ENCODE data around the gene NEURL2.

Gene NEURL2

GRCh38 chr20:45861221-45862075, 29.6 kb downstream of the NEURL2 start:
- no peak overlapping the region for H4K91ac ChIP-seq (ENCODE audit: low read length)
- no peaks in the 10 kb centered on the region for H3K9me3 ChIP-seq (ENCODE audit: control insufficient read depth, low read length)
- H2BK120ac ChIP-seq (ENCODE audit: low read depth, low read length): no peak overlapping the region
- no peak overlapping the region for H3K9ac ChIP-seq (ENCODE audit: low read length)
- H2AFZ ChIP-seq (ENCODE audit: low read depth, low read length): no peak overlapping the region
- no peak overlapping the region for H3K4me2 ChIP-seq (ENCODE audit: low read length, poor library complexity, severe bottlenecking)
- H3K27me3 ChIP-seq (ENCODE audit: control insufficient read depth in 1 of 2, insufficient read depth in 1 of 2, low read length in 2 of 2): no peaks in the 10 kb centered on the region
- no peaks in the 10 kb centered on the region for H3K36me3 ChIP-seq (ENCODE audit: control insufficient read depth in 1 of 2, insufficient read depth in 2 of 2, low read depth in 1 of 2, low read length in 2 of 2)
- WGBS: 99% methylated on average over 5 of the region's 7 CpGs
- DNase-seq: no peak
- no peak overlapping the region for H3K23ac ChIP-seq (ENCODE audit: low read length in 2 of 2)
- no peak overlapping the region for H2AK5ac ChIP-seq (ENCODE audit: low read length, severe bottlenecking)
- H3K4me3 ChIP-seq (ENCODE audit: insufficient read depth in 1 of 2, low read depth in 1 of 2, low read length in 2 of 2): no peak overlapping the region
- H4K8ac ChIP-seq (ENCODE audit: low read length): peak overlapping the region; percentile 23
- peaks cover 24% of the 10 kb centered on the region for H3K79me1 ChIP-seq (replicated peaks; ENCODE audit: low read length, poor library complexity, severe bottlenecking)
- no peak overlapping the region for H3K4ac ChIP-seq (ENCODE audit: low read depth in 1 of 2, low read length in 2 of 2)
- H3K4me1 ChIP-seq (ENCODE audit: control insufficient read depth, insufficient read depth, low read depth, low read length): peaks cover 12% of the 10 kb centered on the region
- H3K14ac ChIP-seq (ENCODE audit: low read length in 2 of 2): no peak overlapping the region
- H3K27ac ChIP-seq (ENCODE audit: low read length, poor library complexity, severe bottlenecking): no peak overlapping the region
- no peak overlapping the region for H2BK12ac ChIP-seq (ENCODE audit: low read length in 2 of 2)
- H2BK5ac ChIP-seq (ENCODE audit: low read depth, low read length, poor library complexity, severe bottlenecking): no peak overlapping the region
- H2BK15ac ChIP-seq (ENCODE audit: low read depth, poor library complexity, severe bottlenecking): no peak overlapping the region
- no peak overlapping the region for H3K18ac ChIP-seq (ENCODE audit: low read depth in 1 of 2, low read length in 2 of 2)

- H3K36me3 ChIP-seq (ENCODE audit: control insufficient read depth in 1 of 2, insufficient read depth in 2 of 2, low read depth in 1 of 2, low read length in 2 of 2): no peaks in the 10 kb centered on the region
- 44% methylated on average over 7 of the region's 7 CpGs for WGBS
- no peaks in the 10 kb centered on the region for H3K27me3 ChIP-seq (ENCODE audit: control insufficient read depth in 1 of 2, insufficient read depth in 1 of 2, low read length in 2 of 2)
- no peak overlapping the region for H4K91ac ChIP-seq (ENCODE audit: low read length)
- no peak overlapping the region for H3K14ac ChIP-seq (ENCODE audit: low read length in 2 of 2)
- peaks cover 19% of the 10 kb centered on the region for H3K4me1 ChIP-seq (ENCODE audit: control insufficient read depth, insufficient read depth, low read depth, low read length)
- H3K18ac ChIP-seq (ENCODE audit: low read depth in 1 of 2, low read length in 2 of 2): no peak overlapping the region
- no peak overlapping the region for H2AFZ ChIP-seq (ENCODE audit: low read depth, low read length)
- DNase-seq: peak; percentile 61
- no peak overlapping the region for H3K4me3 ChIP-seq (ENCODE audit: insufficient read depth in 1 of 2, low read depth in 1 of 2, low read length in 2 of 2)
- no peak overlapping the region for H3K23ac ChIP-seq (ENCODE audit: low read length in 2 of 2)
- no peak overlapping the region for H3K4me2 ChIP-seq (ENCODE audit: low read length, poor library complexity, severe bottlenecking)
- no peak overlapping the region for H2BK120ac ChIP-seq (ENCODE audit: low read depth, low read length)
- no peak overlapping the region for H3K4ac ChIP-seq (ENCODE audit: low read depth in 1 of 2, low read length in 2 of 2)
- H3K27ac ChIP-seq (ENCODE audit: low read length, poor library complexity, severe bottlenecking): no peak overlapping the region
- peaks cover 23% of the 10 kb centered on the region for H3K79me1 ChIP-seq (replicated peaks; ENCODE audit: low read length, poor library complexity, severe bottlenecking)
- no peak overlapping the region for H2AK5ac ChIP-seq (ENCODE audit: low read length, severe bottlenecking)
- no peak overlapping the region for H2BK5ac ChIP-seq (ENCODE audit: low read depth, low read length, poor library complexity, severe bottlenecking)
- H2BK12ac ChIP-seq (ENCODE audit: low read length in 2 of 2): no peak overlapping the region
- no peak overlapping the region for H4K8ac ChIP-seq (ENCODE audit: low read length)
- H3K9me3 ChIP-seq (ENCODE audit: control insufficient read depth, low read length): no peaks in the 10 kb centered on the region
- no peak overlapping the region for H2BK15ac ChIP-seq (ENCODE audit: low read depth, poor library complexity, severe bottlenecking)
- no peak overlapping the region for H3K9ac ChIP-seq (ENCODE audit: low read length)
These were observed 30.3 kb downstream of the NEURL2 start for GRCh38 chr20:45860560-45861220.

DNA sequence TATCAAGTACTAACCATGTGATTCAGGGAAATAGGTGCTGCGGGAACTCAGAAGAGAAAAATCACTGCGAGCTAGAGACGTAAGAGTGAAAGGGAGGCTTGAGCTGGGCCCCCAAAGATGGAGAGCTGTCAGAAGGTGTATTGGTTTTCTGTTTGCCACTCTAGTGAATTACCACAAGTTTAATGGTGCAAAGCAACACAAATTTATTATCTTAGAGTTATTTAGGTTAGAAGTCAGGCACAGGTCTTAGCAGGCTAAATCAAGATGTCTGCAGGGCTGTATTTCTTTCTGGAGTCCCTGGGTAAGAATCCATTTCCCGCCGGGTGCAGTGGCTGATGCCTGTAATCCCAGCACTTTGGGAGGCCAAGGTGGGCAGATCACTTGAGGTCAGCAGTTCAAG, 31.1 kb downstream of the NEURL2 start:
- no peak overlapping the region for H3K27ac ChIP-seq (ENCODE audit: low read length, poor library complexity, severe bottlenecking)
- no peak overlapping the region for H3K4me2 ChIP-seq (ENCODE audit: low read length, poor library complexity, severe bottlenecking)
- no peaks in the 10 kb centered on the region for H3K27me3 ChIP-seq (ENCODE audit: control insufficient read depth in 1 of 2, insufficient read depth in 1 of 2, low read length in 2 of 2)
- no peak overlapping the region for H3K9ac ChIP-seq (ENCODE audit: low read length)
- no peak overlapping the region for H2BK120ac ChIP-seq (ENCODE audit: low read depth, low read length)
- no peak overlapping the region for H4K91ac ChIP-seq (ENCODE audit: low read length)
- no peak overlapping the region for H3K18ac ChIP-seq (ENCODE audit: low read depth in 1 of 2, low read length in 2 of 2)
- H3K23ac ChIP-seq (ENCODE audit: low read length in 2 of 2): no peak overlapping the region
- H3K4ac ChIP-seq (ENCODE audit: low read depth in 1 of 2, low read length in 2 of 2): no peak overlapping the region
- no peak overlapping the region for H2BK12ac ChIP-seq (ENCODE audit: low read length in 2 of 2)
- peaks cover 21% of the 10 kb centered on the region for H3K4me1 ChIP-seq (ENCODE audit: control insufficient read depth, insufficient read depth, low read depth, low read length)
- H4K8ac ChIP-seq (ENCODE audit: low read length): no peak overlapping the region
- peaks cover 27% of the 10 kb centered on the region for H3K79me1 ChIP-seq (replicated peaks; ENCODE audit: low read length, poor library complexity, severe bottlenecking)
- no peak overlapping the region for H3K4me3 ChIP-seq (ENCODE audit: insufficient read depth in 1 of 2, low read depth in 1 of 2, low read length in 2 of 2)
- H3K14ac ChIP-seq (ENCODE audit: low read length in 2 of 2): no peak overlapping the region
- peaks cover 3% of the 10 kb centered on the region in 2 experiments for H3K36me3 ChIP-seq (ENCODE audit: control insufficient read depth in 1 of 2, insufficient read depth in 2 of 2, low read depth in 1 of 2, low read length in 2 of 2)
- no peak overlapping the region for H2BK5ac ChIP-seq (ENCODE audit: low read depth, low read length, poor library complexity, severe bottlenecking)
- no peak overlapping the region for H2AK5ac ChIP-seq (ENCODE audit: low read length, severe bottlenecking)
- no peaks in the 10 kb centered on the region for H3K9me3 ChIP-seq (ENCODE audit: control insufficient read depth, low read length)
- no peak overlapping the region for H2AFZ ChIP-seq (ENCODE audit: low read depth, low read length)
- no peak for DNase-seq
- no peak overlapping the region for H2BK15ac ChIP-seq (ENCODE audit: low read depth, poor library complexity, severe bottlenecking)
- 100% methylated on average over 5 of the region's 5 CpGs for WGBS

- Histone ChIP-seq H3K23ac (ENCODE audit: low read length in 2 of 2) (no peak overlapping the region), H3K79me1 (replicated peaks; ENCODE audit: low read length, poor library complexity, severe bottlenecking) (peaks cover 35% of the 10 kb centered on the region), H2BK12ac (ENCODE audit: low read length in 2 of 2) (no peak overlapping the region), H3K14ac (ENCODE audit: low read length in 2 of 2) (peak overlapping the region in 1 of 2 experiments; percentile 21), H3K4me1 (ENCODE audit: control insufficient read depth, insufficient read depth, low read depth, low read length) (peaks cover 23% of the 10 kb centered on the region), H3K4me2 (ENCODE audit: low read length, poor library complexity, severe bottlenecking) (peak overlapping the region; percentile 64), H2AK5ac (ENCODE audit: low read length, severe bottlenecking) (peak overlapping the region; percentile 57), H4K91ac (ENCODE audit: low read length) (peak overlapping the region; percentile 34), H2BK5ac (ENCODE audit: low read depth, low read length, poor library complexity, severe bottlenecking) (no peak overlapping the region), H3K27ac (ENCODE audit: low read length, poor library complexity, severe bottlenecking) (peak overlapping the region; percentile 12), H2BK120ac (ENCODE audit: low read depth, low read length) (no peak overlapping the region), H3K9me3 (ENCODE audit: control insufficient read depth, low read length) (no peaks in the 10 kb centered on the region), H3K9ac (ENCODE audit: low read length) (peak overlapping the region; percentile 90), H3K4ac (ENCODE audit: low read depth in 1 of 2, low read length in 2 of 2) (peak overlapping the region in 1 of 2 experiments; percentile 88), H2AFZ (ENCODE audit: low read depth, low read length) (peak overlapping the region; percentile 49), H3K27me3 (ENCODE audit: control insufficient read depth in 1 of 2, insufficient read depth in 1 of 2, low read length in 2 of 2) (no peaks in the 10 kb centered on the region), H3K36me3 (ENCODE audit: control insufficient read depth in 1 of 2, insufficient read depth in 2 of 2, low read depth in 1 of 2, low read length in 2 of 2) (peaks cover 5 to 21% of the 10 kb centered on the region in 2 experiments), H3K4me3 (ENCODE audit: insufficient read depth in 1 of 2, low read depth in 1 of 2, low read length in 2 of 2) (peak overlapping the region; percentile 59 to 94), H4K8ac (ENCODE audit: low read length) (peak overlapping the region; percentile 96), H3K18ac (ENCODE audit: low read depth in 1 of 2, low read length in 2 of 2) (peak overlapping the region; percentile 1 to 34), H2BK15ac (ENCODE audit: low read depth, poor library complexity, severe bottlenecking) (peak overlapping the region; percentile 8)
- 8% methylated on average over 4 of the region's 13 CpGs for WGBS
- no peak for DNase-seq
These were observed 33.2 kb downstream of the NEURL2 start for GRCh38 chr20:45857882-45858216.
